ENCODE measurements around the gene EXOC4. TPM values are rescaled to one million over a fixed set of nuclear protein-coding genes. Genes with fewer than 3 reads are reported as not detected.

EXOC4 gene
- total and polyA plus RNA-seq, 2 of the 8 experiments (the other 6 are each of a cell fraction or from before 2014, with no cell fraction given) = 27.0 to 67.3 TPM

- Histone ChIP-seq H3K36me3 (ENCODE audit: control insufficient read depth in 2 of 4, insufficient read depth in 4 of 4, low read length in 3 of 4) (no peaks in the 10 kb centered on the region), H4K8ac (ENCODE audit: extremely low read depth, insufficient read depth, low read length) (no peak overlapping the region), H4K91ac (replicated peaks; ENCODE audit: insufficient read length, low read length) (no peak overlapping the region), H2BK15ac (ENCODE audit: low read length) (no peak overlapping the region), H2BK5ac (ENCODE audit: low read depth, low read length) (no peak overlapping the region), H4K5ac (ENCODE audit: insufficient read length, low read depth, low read length) (no peak overlapping the region), H3K14ac (ENCODE audit: insufficient read length) (no peak overlapping the region), H3K23me2 (ENCODE audit: low read depth, low read length) (no peaks in the 10 kb centered on the region), H2AFZ (ENCODE audit: low read length) (no peak overlapping the region), H3K4me2 (ENCODE audit: insufficient read depth in 1 of 2, low read depth in 2 of 2, low read length in 2 of 2) (no peak overlapping the region), H2BK20ac (ENCODE audit: low read length) (no peak overlapping the region), H2BK120ac (replicated peaks; ENCODE audit: low read depth, low read length) (no peak overlapping the region), H3K18ac (ENCODE audit: extremely low read depth, low read length) (no peak overlapping the region), H2AK5ac (ENCODE audit: low read depth, low read length) (no peak overlapping the region), H2BK12ac (ENCODE audit: low read depth, low read length) (no peak overlapping the region), H3K27me3 (replicated peaks in 1 of 4; ENCODE audit: control insufficient read depth in 3 of 4, extremely low read depth in 1 of 4, insufficient read depth in 3 of 4, low read length in 3 of 4) (no peaks in the 10 kb centered on the region), H3K4me3 (ENCODE audit: extremely low read depth in 1 of 4, insufficient read depth in 2 of 4, low read depth in 3 of 4, low read length in 4 of 4) (no peak overlapping the region), H3K79me1 (ENCODE audit: low read depth, low read length) (no peaks in the 10 kb centered on the region), H4K20me1 (replicated peaks in 1 of 2; ENCODE audit: control insufficient read depth in 1 of 2, insufficient read depth in 2 of 2, low read length in 2 of 2) (no peaks in the 10 kb centered on the region), H3K4ac (replicated peaks; ENCODE audit: insufficient read length, low read depth, low read length) (no peak overlapping the region), H3K27ac (ENCODE audit: low read depth, low read length) (no peak overlapping the region), H3K79me2 (ENCODE audit: control insufficient read depth in 1 of 2, insufficient read depth in 2 of 2, low read length in 2 of 2) (no peaks in the 10 kb centered on the region), H3K4me1 (replicated peaks in 1 of 4; ENCODE audit: control insufficient read depth in 3 of 4, insufficient read depth in 4 of 4, low read length in 3 of 4) (no peaks in the 10 kb centered on the region; a peak in 1 of 7 replicates), H3K9ac (replicated peaks in 1 of 4; ENCODE audit: extremely low read depth in 1 of 4, low read depth in 3 of 4, low read length in 3 of 4) (no peak overlapping the region), H3K9me3 (ENCODE audit: insufficient read depth in 2 of 2, low read depth in 1 of 2, low read length in 1 of 2) (no peaks in the 10 kb centered on the region), H3K23ac (ENCODE audit: insufficient read length) (no peak overlapping the region), H3K56ac (replicated peaks; ENCODE audit: insufficient read length, low read depth, low read length) (no peak overlapping the region)
- POLR2A ChIA-PET (ENCODE audit: partially characterized antibody) = no interaction called here
- WGBS, 2 experiments (ENCODE audit: extremely low coverage in 1 of 2, insufficient coverage in 1 of 2, insufficient read length in 1 of 2, insufficient replicate concordance in 2 of 2, low coverage in 1 of 2, low lambda C conversion rate in 2 of 2, missing lambda C conversion rate in 1 of 2) = 96% methylated on average over 2 of the region's 2 CpGs; no CpG with 5 or more reads in 1 of the 2 experiments
- CTCF ChIA-PET (ENCODE audit: partially characterized antibody) = no interaction called here
- TF ChIP-seq GABPA (IDR thresholded peaks at IDR 0.05; ENCODE audit: borderline replicate concordance, insufficient read depth, low read length) (no peak), GTF2F1 (IDR thresholded peaks at IDR 0.05; ENCODE audit: borderline replicate concordance, low read depth, low read length) (no peak), SIN3A (conservative IDR thresholded peaks at IDR 0.05 in 1 of 2, IDR thresholded peaks at IDR 0.05 in 1 of 2; ENCODE audit: low read depth in 1 of 2, low read length in 2 of 2) (no peak), SP4 (IDR thresholded peaks at IDR 0.05; ENCODE audit: low read length) (no peak), JUND (IDR thresholded peaks at IDR 0.05; ENCODE audit: low read length) (no peak), EGR1 (IDR thresholded peaks at IDR 0.05; ENCODE audit: borderline replicate concordance, low read depth, low read length) (no peak), SIX5 (IDR thresholded peaks at IDR 0.05; ENCODE audit: low read depth, low read length) (no peak)
- DNase-seq (ENCODE audit: low read depth in 1 of 2, low spot score in 2 of 2) (no peak), FAIRE-seq (no peak)
Observed at GRCh38 chr7:133536450-133536849, 283.6 kb downstream of the EXOC4 start.
